Nephron progenitor cell (in vitro differentiated cells): Measurements from ENCODE around the gene KMT2C.

Source experiments
- DNase-seq: peaks from one replicate; pipeline ENCODE4 v3.0.0; 2021
- H3K27ac Mint-ChIP-seq: 2 replicates; pipeline ENCODE4 v1.8.0; 2021; ENCODE audit warnings: mild to moderate bottlenecking, moderate library complexity, mixed read lengths
- H3K27me3 Mint-ChIP-seq: 2 replicates; pipeline ENCODE4 v1.8.0; 2021; ENCODE audit warnings: mild to moderate bottlenecking, low read depth, mixed read lengths; ENCODE audit not compliant: poor library complexity
- H3K36me3 Mint-ChIP-seq: 2 replicates; pipeline ENCODE4 v1.8.0; 2021; ENCODE audit warnings: low read depth, mixed read lengths
- H3K4me1 Mint-ChIP-seq: 2 replicates; pipeline ENCODE4 v1.8.0; 2021; ENCODE audit warnings: mixed read lengths
- H3K4me3 Mint-ChIP-seq: 2 replicates; pipeline ENCODE4 v1.8.0; 2021; ENCODE audit warnings: mild to moderate bottlenecking, moderate library complexity, mixed read lengths
- H3K9me3 Mint-ChIP-seq: 2 replicates; pipeline ENCODE4 v1.8.0; 2021; ENCODE audit warnings: mild to moderate bottlenecking, moderate library complexity, mixed read lengths
- CTCF ChIP-seq: fragments of 200-600 bp; sonication (generic); IDR thresholded peaks from 2 replicates; pipeline ENCODE4 v1.5.0; 2021; ENCODE audit warnings: antibody characterized with exemption

Gene KMT2C

GRCh38 chr7:152130658-152131590, 304.9 kb downstream of the KMT2C start:
- Mint-ChIP-seq H3K4me3 (no peak overlapping the region), H3K4me1 (no peaks in the 10 kb centered on the region), H3K27me3 (peaks cover 3% of the 10 kb centered on the region), H3K9me3 (peaks cover 26% of the 10 kb centered on the region), H3K27ac (no peak overlapping the region), H3K36me3 (peaks cover 65% of the 10 kb centered on the region)
- DNase-seq = no peak
- TF ChIP-seq CTCF = no peak

- Mint-ChIP-seq H3K4me3 (no peak overlapping the region), H3K4me1 (no peaks in the 10 kb centered on the region), H3K9me3 (peaks cover 38% of the 10 kb centered on the region), H3K27me3 (peaks cover 3% of the 10 kb centered on the region), H3K27ac (no peak overlapping the region), H3K36me3 (peaks cover 77% of the 10 kb centered on the region)
- no peak for DNase-seq
- TF ChIP-seq CTCF = no peak
Measured at GRCh38 chr7:152129682-152130081, 306.1 kb downstream of the KMT2C start.

- no peaks in the 10 kb centered on the region for H3K4me1 Mint-ChIP-seq
- H3K36me3 Mint-ChIP-seq = peaks cover 85% of the 10 kb centered on the region
Measured at GRCh38 chr7:152128741-152129461, 306.9 kb downstream of the KMT2C start.

GRCh38 chr7:152128252-152128651, 307.6 kb downstream of the KMT2C start:
- TF ChIP-seq CTCF = no peak
- peaks cover 3% of the 10 kb centered on the region for H3K27me3 Mint-ChIP-seq
- peaks cover 50% of the 10 kb centered on the region for H3K9me3 Mint-ChIP-seq
- no peaks in the 10 kb centered on the region for H3K4me1 Mint-ChIP-seq
- peaks cover 88% of the 10 kb centered on the region for H3K36me3 Mint-ChIP-seq
- no peak overlapping the region for H3K27ac Mint-ChIP-seq
- no peak overlapping the region for H3K4me3 Mint-ChIP-seq
- no peak for DNase-seq

More at GRCh38 chr7:152128741-152129461, 306.9 kb downstream of the KMT2C start:
- Mint-ChIP-seq H3K27me3 (peaks cover 3% of the 10 kb centered on the region), H3K9me3 (peaks cover 46% of the 10 kb centered on the region), H3K27ac (no peak overlapping the region), H3K4me3 (no peak overlapping the region)
- no peak for DNase-seq
- TF ChIP-seq CTCF = no peak

GRCh38 chr7:152127229-152127628, 308.6 kb downstream of the KMT2C start:
- TF ChIP-seq CTCF = no peak
- H3K36me3 Mint-ChIP-seq = peaks cover 97% of the 10 kb centered on the region
- H3K4me1 Mint-ChIP-seq = no peaks in the 10 kb centered on the region
- H3K27ac Mint-ChIP-seq = no peak overlapping the region
- peaks cover 3% of the 10 kb centered on the region for H3K27me3 Mint-ChIP-seq
- DNase-seq = no peak
- no peak overlapping the region for H3K4me3 Mint-ChIP-seq
- peaks cover 51% of the 10 kb centered on the region for H3K9me3 Mint-ChIP-seq
